Measurements from ENCODE around the gene C2. TPM values are rescaled to one million over a fixed set of nuclear protein-coding genes. Genes with fewer than 3 reads are reported as not detected.

C2 gene
- total RNA-seq, 1 experiment from 2014 or later: 0.96 TPM

- Histone ChIP-seq H3K79me2 (ENCODE audit: low read depth) (no peaks in the 10 kb centered on the region), H3K27me3 (ENCODE audit: insufficient read depth, low read depth) (no peaks in the 10 kb centered on the region), H2AFZ (no peak overlapping the region), H3K4me1 (replicated peaks; ENCODE audit: insufficient read depth) (peaks cover 41% of the 10 kb centered on the region), H3F3A (ENCODE audit: insufficient read depth, low read depth) (peaks cover 51% of the 10 kb centered on the region), H3K27ac (peak overlapping the region; percentile 46; the same call in 1 of the 2 replicates), H3K9me2 (ENCODE audit: insufficient read depth) (no peaks in the 10 kb centered on the region; the same call in 1 of the 2 replicates), H3K9me3 (ENCODE audit: insufficient read depth, low read depth) (no peaks in the 10 kb centered on the region), H4K20me1 (ENCODE audit: insufficient read depth) (no peaks in the 10 kb centered on the region), H3K4me3 (no peak overlapping the region), H3K36me3 (ENCODE audit: low read depth) (0 out of 2 replicates have a peak, but pooled peaks cover 5% of the 10 kb centered on the region), H3K4me2 (no peak overlapping the region)
- POLR2A ChIA-PET (ENCODE audit: unreplicated experiment): no interaction called here
- intact Hi-C loops (cut with micrococcal nuclease; ENCODE audit: unreplicated experiment): loop anchor here (5.0 to 10.0 kb wide), 2 partner anchors 118 to 175 kb away; partner anchors contain the start of gene VWA7
- TF ChIP-seq CTCF (conservative IDR thresholded peaks at IDR 0.05) (no peak), EZH2 (IDR thresholded peaks at IDR 0.05; ENCODE audit: low read depth) (no peak)
- no peak for DNase-seq
- no TSS peak for BruUV-seq (replicated peaks)
- CTCF ChIA-PET: no interaction called here
Observed at GRCh38 chr6:31949926-31950548, 22.5 kb downstream of the C2 start.

GRCh38 chr6:31952140-31952805, 24.8 kb downstream of the C2 start:
- Histone ChIP-seq H3K9me2 (ENCODE audit: insufficient read depth) (no peaks in the 10 kb centered on the region; the same call in 1 of the 2 replicates), H3K79me2 (ENCODE audit: low read depth) (peaks cover 7% of the 10 kb centered on the region), H3K4me2 (no peak overlapping the region), H3K27me3 (ENCODE audit: insufficient read depth, low read depth) (no peaks in the 10 kb centered on the region), H3K27ac (no peak overlapping the region; the same call in 1 of the 2 replicates), H3K36me3 (ENCODE audit: low read depth) (peaks cover 21% of the 10 kb centered on the region; the same call in 1 of the 2 replicates), H3K4me3 (no peak overlapping the region), H3K9me3 (ENCODE audit: insufficient read depth, low read depth) (no peaks in the 10 kb centered on the region), H2AFZ (no peak overlapping the region), H3K4me1 (replicated peaks; ENCODE audit: insufficient read depth) (peaks cover 24% of the 10 kb centered on the region), H4K20me1 (ENCODE audit: insufficient read depth) (no peaks in the 10 kb centered on the region), H3F3A (ENCODE audit: insufficient read depth, low read depth) (peaks cover 54% of the 10 kb centered on the region)
- TF ChIP-seq CTCF (conservative IDR thresholded peaks at IDR 0.05) (peak; percentile 84), EZH2 (IDR thresholded peaks at IDR 0.05; ENCODE audit: low read depth) (no peak)
- peak; percentile 36 to 67 for DNase-seq
- POLR2A ChIA-PET (ENCODE audit: unreplicated experiment): interaction anchor here (0.6 to 1.5 kb wide), 7 partner anchors 16 to 250 kb away, joined by 3 to 12 read pairs (median 4); partner anchors contain the start of genes DXO and NEU1
- BruUV-seq (replicated peaks): no TSS peak
- CTCF ChIA-PET: interaction anchor here (0.5 to 1.2 kb wide), 5 partner anchors 32 to 271 kb away, joined by 4 to 14 read pairs (median 9); partner anchors contain the start of gene LY6G5C
- intact Hi-C loops (cut with micrococcal nuclease; ENCODE audit: unreplicated experiment): loop anchor here (1.0 to 10.0 kb wide), 5 partner anchors 49 to 406 kb away; partner anchors contain the start of genes ATP6V1G2, LY6G5C, VWA7 and ZBTB12

GRCh38 chr6:31952890-31953289, 25.4 kb downstream of the C2 start:
- BruUV-seq (replicated peaks): no TSS peak
- Histone ChIP-seq H3K27me3 (ENCODE audit: insufficient read depth, low read depth) (no peaks in the 10 kb centered on the region), H3F3A (ENCODE audit: insufficient read depth, low read depth) (peaks cover 51% of the 10 kb centered on the region), H3K9me3 (ENCODE audit: insufficient read depth, low read depth) (no peaks in the 10 kb centered on the region), H3K79me2 (ENCODE audit: low read depth) (peaks cover 13% of the 10 kb centered on the region), H3K9me2 (ENCODE audit: insufficient read depth) (no peaks in the 10 kb centered on the region; the same call in 1 of the 2 replicates), H3K4me2 (no peak overlapping the region), H4K20me1 (ENCODE audit: insufficient read depth) (no peaks in the 10 kb centered on the region), H3K36me3 (ENCODE audit: low read depth) (peaks cover 23% of the 10 kb centered on the region; the same call in 1 of the 2 replicates), H2AFZ (no peak overlapping the region), H3K4me1 (replicated peaks; ENCODE audit: insufficient read depth) (peaks cover 25% of the 10 kb centered on the region), H3K27ac (no peak overlapping the region; the same call in 1 of the 2 replicates), H3K4me3 (no peak overlapping the region)
- ChIA-PET CTCF (interaction anchor here (0.5 to 1.2 kb wide), 3 partner anchors 50 to 272 kb away, joined by 4 to 14 read pairs (median 9); partner anchors contain the start of gene LY6G5C), POLR2A (ENCODE audit: unreplicated experiment) (interaction anchor here (0.7 to 1.5 kb wide), 2 partner anchors 50 to 78 kb away, joined by 6 to 12 read pairs; no protein-coding TSS in a partner anchor)
- no peak for TF ChIP-seq CTCF (conservative IDR thresholded peaks at IDR 0.05)
- no peak for TF ChIP-seq EZH2 (IDR thresholded peaks at IDR 0.05; ENCODE audit: low read depth)
- DNase-seq: no peak
- intact Hi-C loops (cut with micrococcal nuclease; ENCODE audit: unreplicated experiment): loop anchor here (1.0 to 10.0 kb wide), 5 partner anchors 50 to 407 kb away; partner anchors contain the start of genes ATP6V1G2, LY6G5C, VWA7 and ZBTB12

Data from PC-9 (cell line).